Calu3 (cell line): Measurements from ENCODE around the gene PLCL2. TPM values are rescaled to one million over a fixed set of nuclear protein-coding genes. Genes with fewer than 3 reads are reported as not detected.

Source experiments
- BruUV-seq: library from RNA; stranded (reverse); fragments of 400-500 nt; replicated peaks from 2 replicates; lab custom pipeline; 2021; lab: Mats Ljungman, UMichigan
- CTCF ChIA-PET: fragments of 300-600 bp; sonication (Branson Sonifier 250); formaldehyde crosslinking; loops from one replicate; lab custom pipeline; 2022; ENCODE audit warnings: antibody characterized with exemption; lab: Charles Lee
- DNase-seq: peaks from one replicate; pipeline ENCODE4 v3.0.0; 2022
- H3K27ac Mint-ChIP-seq: one replicate; pipeline ENCODE4 v1.8.0; 2022; ENCODE audit warnings: mixed read lengths; ENCODE audit not compliant: unreplicated experiment
- H3K27me3 Mint-ChIP-seq: one replicate; pipeline ENCODE4 v1.8.0; 2022; ENCODE audit warnings: mixed read lengths; ENCODE audit not compliant: unreplicated experiment
- H3K36me3 Mint-ChIP-seq: one replicate; pipeline ENCODE4 v1.8.0; 2022; ENCODE audit warnings: mild to moderate bottlenecking, moderate library complexity, mixed read lengths; ENCODE audit not compliant: insufficient read depth, unreplicated experiment
- H3K4me1 Mint-ChIP-seq: one replicate; pipeline ENCODE4 v1.8.0; 2022; ENCODE audit warnings: mild to moderate bottlenecking, low read depth, mixed read lengths; ENCODE audit not compliant: unreplicated experiment
- H3K4me3 Mint-ChIP-seq: one replicate; pipeline ENCODE4 v1.8.0; 2022; ENCODE audit warnings: mild to moderate bottlenecking, low read depth, moderate library complexity, mixed read lengths; ENCODE audit not compliant: unreplicated experiment
- H3K9me3 Mint-ChIP-seq: one replicate; pipeline ENCODE4 v1.8.0; 2022; ENCODE audit warnings: low read depth, mixed read lengths; ENCODE audit not compliant: unreplicated experiment
- intact Hi-C: fragments of 100-400 bp; cut with micrococcal nuclease; formaldehyde crosslinking; loops from one replicate; pipeline ENCODE4 v1.10.0; 2022; ENCODE audit not compliant: unreplicated experiment
- total RNA-seq: library from RNA; stranded (reverse); gene quantifications from 2 replicates; pipeline ENCODE4 v1.2.3, GENCODE V29; 2022
- TF ChIP-seq, protein P1 (sequence below): fragments of 200-600 bp; IDR thresholded peaks from one replicate; pipeline ENCODE4 v1.8.0; 2022; ENCODE audit warnings: antibody characterized with exemption; ENCODE audit not compliant: unreplicated experiment

Gene PLCL2
- total RNA-seq, 1 experiment from 2014 or later: 5.8 TPM

DNA sequence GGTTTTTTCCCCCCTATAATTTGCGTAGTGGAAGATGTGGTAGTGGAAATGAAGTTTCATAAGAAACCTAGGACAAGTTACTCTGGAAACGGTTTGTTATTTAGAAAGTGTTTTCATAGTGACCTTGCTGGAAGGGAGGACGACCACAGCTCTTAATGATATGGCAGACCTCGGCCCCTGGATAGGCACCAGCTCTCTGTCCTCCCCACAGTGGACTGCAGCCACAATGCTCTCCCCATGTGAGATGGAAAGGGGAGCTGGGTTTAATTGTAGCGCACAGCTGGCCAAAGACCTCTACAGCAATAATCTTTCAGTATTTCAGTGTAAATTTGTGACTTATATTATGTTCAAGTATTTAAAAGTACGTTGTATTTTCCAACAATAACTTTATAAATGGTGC is 151.2 kb downstream of the PLCL2 start:
- TF ChIP-seq, protein P1, sequence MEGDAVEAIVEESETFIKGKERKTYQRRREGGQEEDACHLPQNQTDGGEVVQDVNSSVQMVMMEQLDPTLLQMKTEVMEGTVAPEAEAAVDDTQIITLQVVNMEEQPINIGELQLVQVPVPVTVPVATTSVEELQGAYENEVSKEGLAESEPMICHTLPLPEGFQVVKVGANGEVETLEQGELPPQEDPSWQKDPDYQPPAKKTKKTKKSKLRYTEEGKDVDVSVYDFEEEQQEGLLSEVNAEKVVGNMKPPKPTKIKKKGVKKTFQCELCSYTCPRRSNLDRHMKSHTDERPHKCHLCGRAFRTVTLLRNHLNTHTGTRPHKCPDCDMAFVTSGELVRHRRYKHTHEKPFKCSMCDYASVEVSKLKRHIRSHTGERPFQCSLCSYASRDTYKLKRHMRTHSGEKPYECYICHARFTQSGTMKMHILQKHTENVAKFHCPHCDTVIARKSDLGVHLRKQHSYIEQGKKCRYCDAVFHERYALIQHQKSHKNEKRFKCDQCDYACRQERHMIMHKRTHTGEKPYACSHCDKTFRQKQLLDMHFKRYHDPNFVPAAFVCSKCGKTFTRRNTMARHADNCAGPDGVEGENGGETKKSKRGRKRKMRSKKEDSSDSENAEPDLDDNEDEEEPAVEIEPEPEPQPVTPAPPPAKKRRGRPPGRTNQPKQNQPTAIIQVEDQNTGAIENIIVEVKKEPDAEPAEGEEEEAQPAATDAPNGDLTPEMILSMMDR: no peak
- Mint-ChIP-seq H3K27ac (no peak overlapping the region), H3K4me1 (peaks cover 16% of the 10 kb centered on the region), H3K36me3 (peaks cover 5% of the 10 kb centered on the region), H3K9me3 (no peaks in the 10 kb centered on the region), H3K27me3 (no peaks in the 10 kb centered on the region), H3K4me3 (no peak overlapping the region)
- CTCF ChIA-PET: no interaction called here
- no peak for DNase-seq
- intact Hi-C loops: loop anchor here (10.0 kb wide), 1 partner anchor 121 kb away; no protein-coding TSS in a partner anchor
- BruUV-seq: no TSS peak

DNA sequence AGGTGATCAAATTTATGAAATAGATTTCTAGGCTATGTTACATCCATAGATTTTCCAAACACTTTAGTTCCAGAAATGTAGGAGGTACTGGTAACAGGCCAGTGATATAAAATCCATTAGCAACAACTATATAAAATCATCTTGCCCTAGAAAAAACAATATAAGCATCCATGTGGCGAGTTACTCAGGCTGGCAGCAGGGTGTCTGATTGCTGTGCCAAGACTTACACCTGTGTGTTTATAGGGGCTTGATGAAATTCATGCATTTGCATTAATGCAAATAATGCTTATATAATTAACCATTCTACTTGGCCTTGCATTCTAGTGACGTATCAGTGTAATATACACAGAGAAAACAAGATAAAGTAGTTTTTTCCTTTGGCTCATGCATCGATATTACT is 153.4 kb downstream of the PLCL2 start:
- Mint-ChIP-seq H3K4me3 (no peak overlapping the region), H3K4me1 (peaks cover 9% of the 10 kb centered on the region), H3K9me3 (no peaks in the 10 kb centered on the region), H3K36me3 (peaks cover 6% of the 10 kb centered on the region), H3K27me3 (no peaks in the 10 kb centered on the region), H3K27ac (no peak overlapping the region)
- no peak for DNase-seq
- intact Hi-C loops: loop anchor here (10.0 kb wide), 1 partner anchor 123 kb away; no protein-coding TSS in a partner anchor
- CTCF ChIA-PET: no interaction called here
- TF ChIP-seq, protein P1: no peak
- BruUV-seq: no TSS peak

DNA sequence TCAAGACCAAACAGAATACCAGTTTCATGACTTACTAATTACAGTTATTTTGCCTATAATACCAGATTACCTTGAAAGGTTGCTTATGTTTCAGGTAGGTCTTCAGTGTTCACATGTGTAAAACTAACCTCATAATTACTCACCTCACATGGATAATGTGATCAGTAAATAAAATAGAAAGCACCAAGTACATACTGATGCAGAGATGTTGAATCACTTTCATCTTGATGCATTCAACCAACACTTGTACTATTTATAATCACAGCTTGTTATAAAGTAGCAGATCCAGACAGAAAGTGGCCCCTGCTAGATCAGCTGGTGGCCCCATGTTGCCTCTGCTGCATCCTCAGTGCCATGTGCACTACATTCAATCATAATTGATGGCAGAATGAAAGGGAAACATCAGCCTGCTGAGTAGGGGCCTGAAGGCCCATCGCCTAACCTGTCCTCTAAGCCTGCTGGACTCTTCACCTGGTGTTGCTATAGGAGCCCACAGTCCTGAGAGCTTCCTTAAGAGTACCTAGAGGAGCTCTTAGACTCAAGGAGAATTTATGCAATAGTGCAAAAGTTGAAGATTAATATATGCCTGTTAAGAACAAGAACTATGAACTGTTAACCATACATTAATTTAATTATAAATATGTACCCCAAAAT is 154.3 kb downstream of the PLCL2 start:
- H3K36me3 Mint-ChIP-seq: peaks cover 6% of the 10 kb centered on the region
- no peaks in the 10 kb centered on the region for H3K27me3 Mint-ChIP-seq
- CTCF ChIA-PET: interaction anchor here (0.6 to 2.1 kb wide), 6 partner anchors 14 to 438 kb away, joined by 3 to 9 read pairs (median 4); no protein-coding TSS in a partner anchor
- H3K9me3 Mint-ChIP-seq: no peaks in the 10 kb centered on the region
- intact Hi-C loops: loop anchor here (1.0 to 10.0 kb wide), 2 partner anchors 124 to 194 kb away; no protein-coding TSS in a partner anchor
- no peak overlapping the region for H3K27ac Mint-ChIP-seq
- no peak overlapping the region for H3K4me3 Mint-ChIP-seq
- TF ChIP-seq, protein P1: no peak
- DNase-seq: peak; percentile 23
- H3K4me1 Mint-ChIP-seq: peaks cover 16% of the 10 kb centered on the region
- BruUV-seq: no TSS peak

DNA sequence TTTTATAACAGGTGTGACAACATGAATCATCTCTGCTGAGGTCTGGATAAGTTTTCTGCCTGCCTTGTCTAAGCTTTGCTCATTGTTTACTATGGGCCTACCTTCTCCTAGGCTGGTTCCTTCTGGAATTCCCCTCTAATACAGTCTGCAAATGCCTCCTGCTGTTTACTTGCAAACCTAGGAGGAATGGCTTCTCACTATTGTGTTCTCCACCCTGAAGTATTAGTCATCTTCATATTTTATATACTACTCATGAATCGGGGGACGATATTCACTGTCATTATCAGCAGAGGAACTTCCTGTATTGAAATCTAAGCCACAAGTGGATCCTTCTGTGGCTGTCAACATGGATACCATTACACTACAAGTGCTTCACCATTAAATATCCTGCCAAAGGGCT is 154.8 kb downstream of the PLCL2 start:
- CTCF ChIA-PET: interaction anchor here (0.6 to 2.1 kb wide), 6 partner anchors 15 to 438 kb away, joined by 3 to 9 read pairs (median 4); no protein-coding TSS in a partner anchor
- Mint-ChIP-seq H3K4me1 (peaks cover 19% of the 10 kb centered on the region), H3K27ac (peak overlapping the region; percentile 54), H3K9me3 (no peaks in the 10 kb centered on the region), H3K27me3 (no peaks in the 10 kb centered on the region), H3K36me3 (peaks cover 6% of the 10 kb centered on the region), H3K4me3 (no peak overlapping the region)
- peak; percentile 42 for DNase-seq
- intact Hi-C loops: loop anchor here (1.0 to 10.0 kb wide), 2 partner anchors 125 to 194 kb away; no protein-coding TSS in a partner anchor
- TF ChIP-seq, protein P1: no peak
- BruUV-seq: no TSS peak
